Esophagus squamous epithelium (tissue), 5 donors: ENCODE results near the gene NHSL2. TPM values are rescaled to one million over a fixed set of nuclear protein-coding genes. Genes with fewer than 3 reads are reported as not detected.
A peak's percentile ranks its signal among the peaks of the same experiment; 100 is the strongest.

Experiments used
- DNase-seq: peaks from one replicate; lab custom pipeline; 2025; lab: John Stamatoyannopoulos, UW
- H3K27ac ChIP-seq, 4 donors: fragments of 200-600 bp; sonication (generic); one replicate each; pipeline ENCODE4 v1.5.1; 2016 to 2019; ENCODE audit warnings: mild to moderate bottlenecking in 1 of 4
- H3K27me3 ChIP-seq, 4 donors: fragments of 200-600 bp; sonication (generic); 1 replicate in 3 of 4; 2 replicates in 1 of 4; pipeline versions ENCODE4 v1.5.1 to v1.6.0; 2017 to 2021; ENCODE audit warnings: antibody characterized with exemption in 1 of 4
- H3K36me3 ChIP-seq, 3 donors: fragments of 200-600 bp; sonication (generic); one replicate each; pipeline ENCODE4 v1.5.1; 2016 to 2019
- H3K4me1 ChIP-seq, 3 donors: fragments of 200-600 bp; sonication (generic); one replicate each; pipeline ENCODE4 v1.5.1; 2017 to 2019
- H3K4me3 ChIP-seq, 4 donors: fragments of 200-600 bp; sonication (generic); 1 replicate in 3 of 4; 2 replicates in 1 of 4; pipeline ENCODE4 v1.5.1; 2016 to 2019; ENCODE audit warnings: mild to moderate bottlenecking in 2 of 4, moderate library complexity in 1 of 4
- H3K9me3 ChIP-seq, 3 donors: fragments of 200-600 bp; sonication (generic); one replicate each; pipeline ENCODE4 v1.5.1; 2016 to 2019
- POLR2A ChIP-seq, 4 donors: fragments of 450-650 bp; IDR thresholded peaks; one replicate each; pipeline ENCODE4 v1.6.1; 2017; ENCODE audit warnings: antibody characterized with exemption in 4 of 4, mild to moderate bottlenecking in 4 of 4, moderate library complexity in 3 of 4
- WGBS, 2 donors: methylation state at CpG; one replicate each; pipeline ENCODE4 v1.1.5; 2018; 5-methylcytosine and 5-hydroxymethylcytosine counted together
- intact Hi-C: fragments of 100-400 bp; cut with DNase I; formaldehyde crosslinking; loops from one replicate; pipeline ENCODE4 v1.15.0; 2022
- total RNA-seq, 4 donors: library from RNA; depleted of rRNA; stranded (reverse); fragments of >200 nt; gene quantifications; one replicate each; pipeline ENCODE4 v1.1.0, GENCODE V29; 2016
- TF ChIP-seq, protein P1 (sequence below), 6 experiments: fragments of 450-650 bp in 4 of 6; fragments of 200-600 bp in 2 of 6; sonication (generic) in 2 of 6; IDR thresholded peaks; one replicate each; pipeline ENCODE4 v1.5.1; 2016 to 2019; ENCODE audit warnings: antibody characterized with exemption in 6 of 6, mild to moderate bottlenecking in 4 of 6, moderate library complexity in 4 of 6
- donor health status: DM: yes; HTN: yes; CAD: no.

The NHSL2 gene
- total RNA-seq, 4 donors from 2014 or later: 0.23 to 7.1 (median 1.6) TPM

GRCh38 chrX:72025236-72025770 is 114.7 kb downstream of the NHSL2 start:
- no peaks in the 10 kb centered on the region for H3K9me3 ChIP-seq
- intact Hi-C loops: no loop called here
- TF ChIP-seq, protein P1, sequence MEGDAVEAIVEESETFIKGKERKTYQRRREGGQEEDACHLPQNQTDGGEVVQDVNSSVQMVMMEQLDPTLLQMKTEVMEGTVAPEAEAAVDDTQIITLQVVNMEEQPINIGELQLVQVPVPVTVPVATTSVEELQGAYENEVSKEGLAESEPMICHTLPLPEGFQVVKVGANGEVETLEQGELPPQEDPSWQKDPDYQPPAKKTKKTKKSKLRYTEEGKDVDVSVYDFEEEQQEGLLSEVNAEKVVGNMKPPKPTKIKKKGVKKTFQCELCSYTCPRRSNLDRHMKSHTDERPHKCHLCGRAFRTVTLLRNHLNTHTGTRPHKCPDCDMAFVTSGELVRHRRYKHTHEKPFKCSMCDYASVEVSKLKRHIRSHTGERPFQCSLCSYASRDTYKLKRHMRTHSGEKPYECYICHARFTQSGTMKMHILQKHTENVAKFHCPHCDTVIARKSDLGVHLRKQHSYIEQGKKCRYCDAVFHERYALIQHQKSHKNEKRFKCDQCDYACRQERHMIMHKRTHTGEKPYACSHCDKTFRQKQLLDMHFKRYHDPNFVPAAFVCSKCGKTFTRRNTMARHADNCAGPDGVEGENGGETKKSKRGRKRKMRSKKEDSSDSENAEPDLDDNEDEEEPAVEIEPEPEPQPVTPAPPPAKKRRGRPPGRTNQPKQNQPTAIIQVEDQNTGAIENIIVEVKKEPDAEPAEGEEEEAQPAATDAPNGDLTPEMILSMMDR (IDR thresholded peaks at IDR 0.05): no peak
- TF ChIP-seq POLR2A (IDR thresholded peaks at IDR 0.05): no peak
- H3K27me3 ChIP-seq: no peaks in the 10 kb centered on the region
- H3K4me1 ChIP-seq: peaks cover 0 to 7% (median 0%) of the 10 kb centered on the region in 3 donors
- no peak overlapping the region for H3K27ac ChIP-seq
- 56% methylated on average over 5 of the region's 6 CpGs; no CpG with 5 or more reads in 1 of the 2 donors for WGBS, 2 donors
- H3K36me3 ChIP-seq: no peaks in the 10 kb centered on the region
- no peak overlapping the region for H3K4me3 ChIP-seq
- no peak for DNase-seq

- Histone ChIP-seq H3K27ac (no peak overlapping the region), H3K4me3 (no peak overlapping the region), H3K27me3 (no peaks in the 10 kb centered on the region), H3K9me3 (no peaks in the 10 kb centered on the region), H3K4me1 (peaks cover 0 to 7% (median 0%) of the 10 kb centered on the region in 3 donors), H3K36me3 (no peaks in the 10 kb centered on the region)
- DNase-seq: no peak
- WGBS, 2 donors: 41% methylated on average over 2 to 3 of the region's 3 CpGs
- TF ChIP-seq POLR2A (IDR thresholded peaks at IDR 0.05): no peak
- TF ChIP-seq, protein P1 (IDR thresholded peaks at IDR 0.05): no peak
- intact Hi-C loops: no loop called here
Measured at GRCh38 chrX:72026341-72027023, 115.8 kb downstream of the NHSL2 start.

- WGBS, 2 donors: 60 to 64% methylated on average over 1 to 13 of the region's 14 CpGs
- H3K36me3 ChIP-seq: no peaks in the 10 kb centered on the region
- no peak for TF ChIP-seq POLR2A (IDR thresholded peaks at IDR 0.05)
- TF ChIP-seq, protein P1 (IDR thresholded peaks at IDR 0.05): no peak
- H3K4me3 ChIP-seq: peak overlapping the region in 3 of 4 donors; percentile 2 to 36 (median 18)
- peaks cover 0 to 7% (median 0%) of the 10 kb centered on the region in 3 donors for H3K4me1 ChIP-seq
- DNase-seq: no peak
- H3K27me3 ChIP-seq: no peaks in the 10 kb centered on the region
- H3K9me3 ChIP-seq: no peaks in the 10 kb centered on the region
- H3K27ac ChIP-seq: peak overlapping the region in 3 of 4 donors; percentile 26 to 65 (median 39)
- intact Hi-C loops: no loop called here
Measured at GRCh38 chrX:72027024-72027913, 116.6 kb downstream of the NHSL2 start.

GRCh38 chrX:72027914-72028307 is 117.3 kb downstream of the NHSL2 start:
- H3K9me3 ChIP-seq: no peaks in the 10 kb centered on the region
- intact Hi-C loops: no loop called here
- no peaks in the 10 kb centered on the region for H3K27me3 ChIP-seq
- H3K27ac ChIP-seq: peak overlapping the region in 3 of 4 donors; percentile 26 to 65 (median 39)
- WGBS, 2 donors: 73 to 83% methylated on average over 1 to 2 of the region's 2 CpGs
- TF ChIP-seq, protein P1 (IDR thresholded peaks at IDR 0.05): no peak
- TF ChIP-seq POLR2A (IDR thresholded peaks at IDR 0.05): no peak
- peak overlapping the region in 3 of 4 donors; percentile 2 to 36 (median 18) for H3K4me3 ChIP-seq
- peaks cover 0 to 7% (median 0%) of the 10 kb centered on the region in 3 donors for H3K4me1 ChIP-seq
- no peak for DNase-seq
- H3K36me3 ChIP-seq: no peaks in the 10 kb centered on the region
